DOHH2 (cell line): Measurements from ENCODE around the gene H2AZ1.

Experiments used
- H3F3A ChIP-seq: fragments of 200-600 bp; sonication (generic), shearing (Covaris generic); 2 replicates; pipeline ENCODE4 v1.6.0; 2016; ENCODE audit warnings: antibody characterized with exemption, mild to moderate bottlenecking; ENCODE audit not compliant: control insufficient read depth, insufficient read depth
- H3K27ac ChIP-seq: fragments of 200-600 bp; sonication (generic); 2 replicates; pipeline ENCODE4 v1.5.1; 2014; ENCODE audit warnings: low read depth, mild to moderate bottlenecking, low read length, moderate library complexity
- H3K27me3 ChIP-seq: fragments of 200-600 bp; sonication (generic); 2 replicates; pipeline ENCODE4 v1.6.1; 2014; ENCODE audit warnings: mild to moderate bottlenecking, low read length, mixed read lengths; ENCODE audit not compliant: control insufficient read depth
- H3K36me3 ChIP-seq: fragments of 200-600 bp; sonication (generic); 2 replicates; pipeline ENCODE4 v1.6.1; 2014; ENCODE audit warnings: mild to moderate bottlenecking, low read length, moderate library complexity, mixed read lengths; ENCODE audit not compliant: control insufficient read depth
- H3K4me1 ChIP-seq: fragments of 200-600 bp; sonication (generic); 2 replicates; pipeline ENCODE4 v1.6.1; 2014; ENCODE audit warnings: mild to moderate bottlenecking, low read length, mixed read lengths; ENCODE audit not compliant: control insufficient read depth
- H3K4me2 ChIP-seq: fragments of 200-600 bp; sonication (generic); 2 replicates; pipeline ENCODE4 v1.6.0; 2014; ENCODE audit warnings: mild to moderate bottlenecking, low read length, moderate library complexity
- H3K4me3 ChIP-seq: fragments of 200-600 bp; sonication (generic); 2 replicates; pipeline ENCODE4 v1.5.1; 2014; ENCODE audit warnings: mild to moderate bottlenecking, low read length, mixed read lengths
- H3K79me2 ChIP-seq: fragments of 200-600 bp; sonication (generic); 2 replicates; pipeline ENCODE4 v1.6.1; 2014; ENCODE audit warnings: mild to moderate bottlenecking, low read length, mixed read lengths; ENCODE audit not compliant: control insufficient read depth
- H3K9me2 ChIP-seq: fragments of 200-600 bp; sonication (generic); replicated peaks from 2 replicates; pipeline ENCODE4 v1.6.1; 2014; ENCODE audit warnings: mild to moderate bottlenecking, low read length, mixed read lengths; ENCODE audit not compliant: control insufficient read depth
- H3K9me3 ChIP-seq: fragments of 200-600 bp; sonication (generic); 2 replicates; pipeline ENCODE4 v1.6.1; 2014; ENCODE audit warnings: antibody characterized with exemption, low read length, mixed read lengths; ENCODE audit not compliant: control insufficient read depth, insufficient read depth
- H4K20me1 ChIP-seq: fragments of 200-600 bp; sonication (generic); 2 replicates; pipeline ENCODE4 v1.6.0; 2014; ENCODE audit warnings: low read depth, mild to moderate bottlenecking, antibody characterized with exemption, low read length, moderate library complexity; ENCODE audit not compliant: control insufficient read depth, insufficient read depth
- CTCF ChIP-seq: fragments of 200-600 bp; sonication (generic); IDR thresholded peaks from one replicate; pipeline ENCODE4 v1.5.1; 2014; ENCODE audit warnings: antibody characterized with exemption, mild to moderate bottlenecking, low read depth, low read length; ENCODE audit not compliant: poor library complexity, severe bottlenecking
- EZH2phosphoT487 ChIP-seq: fragments of 200-600 bp; sonication (generic); IDR thresholded peaks from 2 replicates; pipeline ENCODE4 v1.6.1; 2017; ENCODE audit warnings: borderline replicate concordance, mild to moderate bottlenecking, antibody characterized with exemption, low read length, moderate library complexity, mixed read lengths

Gene H2AZ1

GRCh38 chr4:99921174-99921573 lies 28.9 kb downstream of the H2AZ1 start:
- Histone ChIP-seq H3K79me2 (no peaks in the 10 kb centered on the region), H3K9me3 (no peaks in the 10 kb centered on the region), H3F3A (0 out of 2 replicates have a peak, but pooled peaks cover 2% of the 10 kb centered on the region), H3K36me3 (peaks cover 74% of the 10 kb centered on the region), H3K9me2 (no peaks in the 10 kb centered on the region), H3K27ac (no peak overlapping the region), H3K4me1 (no peaks in the 10 kb centered on the region), H4K20me1 (no peaks in the 10 kb centered on the region), H3K4me3 (no peak overlapping the region), H3K27me3 (no peaks in the 10 kb centered on the region), H3K4me2 (no peak overlapping the region)
- no peak for TF ChIP-seq CTCF
- no peak for TF ChIP-seq EZH2phosphoT487

GRCh38 chr4:99918656-99919055 lies 31.4 kb downstream of the H2AZ1 start:
- peaks cover 2% of the 10 kb centered on the region; the same call in 1 of the 2 replicates for H3F3A ChIP-seq
- TF ChIP-seq CTCF, result no peak
- TF ChIP-seq EZH2phosphoT487, result no peak
- H4K20me1 ChIP-seq, result no peaks in the 10 kb centered on the region
- peaks cover 62% of the 10 kb centered on the region for H3K36me3 ChIP-seq
- no peaks in the 10 kb centered on the region for H3K9me3 ChIP-seq
- no peaks in the 10 kb centered on the region for H3K27me3 ChIP-seq
- no peaks in the 10 kb centered on the region for H3K9me2 ChIP-seq
- no peak overlapping the region for H3K4me2 ChIP-seq
- H3K4me3 ChIP-seq, result no peak overlapping the region
- no peaks in the 10 kb centered on the region for H3K79me2 ChIP-seq
- no peak overlapping the region for H3K27ac ChIP-seq
- no peaks in the 10 kb centered on the region for H3K4me1 ChIP-seq

- Histone ChIP-seq H3K27ac (no peak overlapping the region), H3K9me3 (no peaks in the 10 kb centered on the region), H4K20me1 (no peaks in the 10 kb centered on the region), H3K9me2 (no peaks in the 10 kb centered on the region), H3F3A (peaks cover 2% of the 10 kb centered on the region; the same call in 1 of the 2 replicates), H3K4me3 (no peak overlapping the region), H3K27me3 (no peaks in the 10 kb centered on the region), H3K79me2 (no peaks in the 10 kb centered on the region), H3K36me3 (peaks cover 55% of the 10 kb centered on the region), H3K4me2 (no peak overlapping the region), H3K4me1 (no peaks in the 10 kb centered on the region)
- TF ChIP-seq EZH2phosphoT487 (no peak), CTCF (no peak)
Observed at GRCh38 chr4:99917575-99917974, 32.5 kb downstream of the H2AZ1 start.

- no peak overlapping the region for H3K4me2 ChIP-seq
- no peaks in the 10 kb centered on the region; the same call in 1 of the 2 replicates for H4K20me1 ChIP-seq
- H3K9me3 ChIP-seq, result no peaks in the 10 kb centered on the region
- TF ChIP-seq CTCF (no peak), EZH2phosphoT487 (no peak)
- no peaks in the 10 kb centered on the region; the same call in 1 of the 2 replicates for H3F3A ChIP-seq
- no peaks in the 10 kb centered on the region for H3K9me2 ChIP-seq
- H3K36me3 ChIP-seq, result peaks cover 39% of the 10 kb centered on the region
- H3K27me3 ChIP-seq, result no peaks in the 10 kb centered on the region
- H3K4me3 ChIP-seq, result no peak overlapping the region
- H3K79me2 ChIP-seq, result no peaks in the 10 kb centered on the region
- no peaks in the 10 kb centered on the region for H3K4me1 ChIP-seq
- no peak overlapping the region for H3K27ac ChIP-seq
Observed at GRCh38 chr4:99915449-99915848, 34.6 kb downstream of the H2AZ1 start.
